Activated naive CD4-positive, alpha-beta T cell treated with anti-CD3 and anti-CD28 coated beads, Interleukin-2, amount 50 U/mL, for 72 hours (primary cell): ENCODE data around the gene PRRC2A. TPM values are rescaled to one million over a fixed set of nuclear protein-coding genes. Genes with fewer than 3 reads are reported as not detected.

ENCODE experiments used
- ATAC-seq, 2 donors: fragments of 150-1000 bp; cut with Tn5 transposase; 2 replicates each; pipeline ENCODE4 v1.10.0; 2021; ENCODE audit warnings: mild to moderate bottlenecking in 2 of 2, moderate library complexity in 2 of 2
- DNase-seq, 2 donors: peaks; one replicate each; pipeline ENCODE4 v3.0.0; 2021 to 2022; ENCODE audit warnings: low spot score in 2 of 2
- H3K27ac Mint-ChIP-seq, 2 donors: one replicate each; pipeline ENCODE4 v1.8.0; 2022; ENCODE audit warnings: mild to moderate bottlenecking in 2 of 2, mixed read lengths in 2 of 2
- H3K36me3 Mint-ChIP-seq, 2 donors: one replicate each; pipeline ENCODE4 v1.8.0; 2022; ENCODE audit warnings: mixed read lengths in 2 of 2
- H3K9me3 Mint-ChIP-seq, 2 donors: one replicate each; pipeline ENCODE4 v1.8.0; 2022; ENCODE audit warnings: mixed read lengths in 2 of 2
- total RNA-seq, 2 donors: library from RNA; stranded (reverse); gene quantifications; one replicate each; pipeline ENCODE4 v1.2.3, GENCODE V29; 2022

PRRC2A gene
- total RNA-seq, 2 donors from 2014 or later, result 253 to 336 TPM

DNA sequence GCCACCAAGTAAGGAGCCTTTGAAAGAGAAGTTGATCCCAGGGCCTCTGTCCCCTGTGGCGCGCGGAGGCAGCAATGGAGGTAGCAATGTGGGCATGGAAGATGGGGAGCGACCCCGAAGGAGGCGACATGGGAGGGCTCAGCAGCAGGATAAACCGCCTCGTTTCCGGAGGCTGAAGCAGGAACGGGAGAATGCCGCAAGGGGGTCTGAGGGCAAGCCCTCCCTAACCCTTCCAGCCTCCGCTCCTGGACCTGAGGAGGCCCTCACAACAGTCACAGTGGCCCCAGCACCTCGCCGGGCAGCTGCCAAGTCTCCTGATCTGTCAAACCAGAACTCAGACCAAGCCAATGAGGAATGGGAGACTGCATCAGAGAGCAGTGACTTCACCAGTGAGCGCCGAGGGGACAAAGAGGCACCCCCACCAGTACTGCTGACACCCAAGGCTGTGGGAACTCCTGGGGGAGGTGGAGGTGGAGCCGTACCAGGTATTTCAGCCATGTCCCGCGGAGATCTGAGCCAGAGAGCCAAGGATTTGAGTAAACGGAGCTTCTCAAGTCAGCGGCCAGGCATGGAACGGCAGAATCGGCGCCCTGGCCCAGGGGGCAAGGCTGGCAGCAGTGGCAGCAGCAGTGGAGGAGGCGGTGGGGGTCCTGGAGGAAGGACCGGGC lies 11.9 kb downstream of the PRRC2A start:
- no peak for DNase-seq
- Mint-ChIP-seq H3K9me3 (no peaks in the 10 kb centered on the region), H3K36me3 (peaks cover 24 to 33% of the 10 kb centered on the region in 2 donors), H3K27ac (peak overlapping the region; percentile 68 to 80)
- ATAC-seq, result no peak

DNA sequence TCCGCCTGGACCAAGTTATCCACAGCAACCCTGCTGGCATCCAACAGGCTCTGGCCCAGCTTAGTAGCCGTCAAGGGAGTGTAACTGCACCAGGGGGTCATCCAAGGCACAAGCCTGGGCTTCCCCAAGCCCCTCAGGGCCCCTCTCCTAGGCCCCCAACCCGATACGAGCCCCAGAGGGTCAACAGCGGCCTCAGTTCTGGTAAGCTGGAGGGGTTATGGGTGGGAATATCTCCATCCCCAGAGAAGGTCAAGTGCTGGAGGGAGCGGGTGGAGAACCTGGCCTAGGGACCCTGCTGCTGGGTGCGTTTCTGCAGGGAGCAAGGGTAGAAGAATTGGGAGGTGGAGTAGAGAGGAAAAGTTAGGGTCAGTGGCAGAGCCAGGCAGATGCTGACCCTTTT lies 12.9 kb downstream of the PRRC2A start:
- H3K9me3 Mint-ChIP-seq, result no peaks in the 10 kb centered on the region
- peaks cover 19 to 27% of the 10 kb centered on the region in 2 donors for H3K36me3 Mint-ChIP-seq
- no peak for DNase-seq
- no peak overlapping the region for H3K27ac Mint-ChIP-seq
- ATAC-seq, result no peak

DNA sequence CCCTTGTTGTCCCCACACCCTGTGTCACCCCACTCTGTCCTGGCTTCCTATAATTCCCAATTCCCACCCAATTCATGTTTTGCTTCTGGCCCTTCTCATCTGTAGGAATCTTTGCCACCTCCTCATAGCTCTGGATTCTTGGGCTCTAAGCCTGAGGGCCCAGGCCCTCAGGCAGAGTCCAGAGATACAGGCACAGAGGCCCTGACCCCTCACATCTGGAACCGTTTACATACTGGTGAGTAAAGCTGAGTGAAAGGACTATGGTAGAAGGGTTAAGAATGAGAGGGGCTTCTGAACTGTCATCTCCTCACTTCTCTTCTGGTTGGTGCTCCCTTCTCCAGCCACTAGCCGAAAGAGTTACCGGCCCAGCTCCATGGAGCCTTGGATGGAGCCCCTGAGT lies 13.6 kb downstream of the PRRC2A start:
- peak overlapping the region in 1 of 2 donors; percentile 5 for H3K27ac Mint-ChIP-seq

DNA sequence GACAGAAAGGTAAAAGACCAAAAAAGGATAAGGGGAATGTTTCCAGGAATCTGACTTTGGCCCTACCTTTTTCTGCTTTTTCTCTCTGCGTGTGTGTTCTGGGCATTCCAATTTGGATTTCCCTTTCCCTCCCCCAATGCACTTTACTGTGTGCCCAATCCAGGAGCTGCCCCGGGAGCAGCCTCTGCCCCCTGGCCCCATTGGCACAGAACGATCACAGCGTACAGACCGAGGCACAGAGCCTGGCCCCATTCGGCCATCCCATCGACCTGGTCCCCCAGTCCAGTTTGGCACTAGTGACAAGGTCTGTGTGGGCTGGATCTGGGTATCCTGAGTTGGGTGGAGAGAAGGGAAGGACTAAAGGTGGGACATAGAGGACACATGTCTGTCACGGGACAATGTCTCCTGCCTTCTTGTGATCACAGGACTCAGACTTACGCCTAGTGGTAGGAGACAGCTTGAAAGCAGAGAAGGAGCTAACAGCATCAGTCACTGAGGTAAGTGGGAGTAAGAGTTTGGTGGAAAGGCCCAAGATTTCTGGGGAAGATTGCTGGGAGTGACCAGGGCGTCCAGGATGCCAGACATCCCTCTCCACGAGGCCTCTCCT lies 14.6 kb downstream of the PRRC2A start:
- DNase-seq (no peak), ATAC-seq (peak in 1 of 2 donors; percentile 5)
- peak overlapping the region; percentile 24 to 63 for H3K27ac Mint-ChIP-seq
- H3K36me3 Mint-ChIP-seq, result peaks cover 22% of the 10 kb centered on the region in 2 donors
- H3K9me3 Mint-ChIP-seq, result no peaks in the 10 kb centered on the region

More for the DNA sequence above, 13.6 kb downstream of the PRRC2A start:
- ATAC-seq, result no peak
- H3K9me3 Mint-ChIP-seq, result no peaks in the 10 kb centered on the region
- peaks cover 19 to 27% of the 10 kb centered on the region in 2 donors for H3K36me3 Mint-ChIP-seq
- no peak for DNase-seq

DNA sequence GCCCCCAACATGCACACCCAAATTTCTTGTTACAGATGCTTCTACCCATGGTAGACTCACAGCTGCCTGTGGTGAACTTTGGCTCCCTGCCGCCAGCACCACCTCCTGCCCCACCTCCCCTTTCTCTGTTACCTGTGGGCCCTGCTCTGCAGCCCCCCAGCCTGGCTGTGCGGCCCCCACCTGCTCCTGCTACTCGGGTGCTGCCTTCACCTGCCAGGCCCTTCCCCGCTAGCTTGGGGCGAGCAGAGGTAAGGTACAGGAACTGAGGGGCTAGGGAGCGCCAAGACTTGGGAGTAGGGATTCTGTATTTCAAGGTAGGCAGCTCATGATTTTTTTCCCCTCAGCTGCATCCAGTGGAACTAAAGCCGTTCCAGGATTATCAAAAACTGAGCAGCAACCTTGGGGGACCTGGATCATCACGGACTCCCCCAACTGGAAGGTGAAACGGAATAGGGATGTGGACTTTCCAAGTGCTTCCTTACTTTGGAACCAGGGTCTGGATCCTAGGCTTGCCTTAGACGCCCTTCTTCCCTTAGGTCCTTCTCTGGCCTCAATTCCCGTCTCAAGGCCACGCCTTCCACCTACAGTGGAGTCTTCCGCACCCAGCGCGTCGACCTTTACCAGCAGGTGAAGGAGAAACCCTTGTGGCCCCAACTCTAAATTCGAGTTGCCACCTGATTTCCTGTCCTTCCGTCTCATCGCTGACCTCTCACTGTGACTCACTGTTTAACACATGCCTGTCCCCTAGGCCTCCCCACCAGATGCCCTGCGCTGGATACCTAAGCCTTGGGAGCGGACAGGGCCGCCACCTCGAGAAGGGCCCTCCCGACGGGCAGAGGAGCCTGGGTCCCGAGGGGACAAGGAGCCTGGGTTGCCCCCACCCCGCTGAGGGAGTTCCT lies 16.4 kb downstream of the PRRC2A start:
- Mint-ChIP-seq H3K27ac (peak overlapping the region; percentile 13 to 70), H3K36me3 (peaks cover 10 to 17% of the 10 kb centered on the region in 2 donors), H3K9me3 (no peaks in the 10 kb centered on the region)
- ATAC-seq (peak in 1 of 2 donors; percentile 3), DNase-seq (no peak)

DNA sequence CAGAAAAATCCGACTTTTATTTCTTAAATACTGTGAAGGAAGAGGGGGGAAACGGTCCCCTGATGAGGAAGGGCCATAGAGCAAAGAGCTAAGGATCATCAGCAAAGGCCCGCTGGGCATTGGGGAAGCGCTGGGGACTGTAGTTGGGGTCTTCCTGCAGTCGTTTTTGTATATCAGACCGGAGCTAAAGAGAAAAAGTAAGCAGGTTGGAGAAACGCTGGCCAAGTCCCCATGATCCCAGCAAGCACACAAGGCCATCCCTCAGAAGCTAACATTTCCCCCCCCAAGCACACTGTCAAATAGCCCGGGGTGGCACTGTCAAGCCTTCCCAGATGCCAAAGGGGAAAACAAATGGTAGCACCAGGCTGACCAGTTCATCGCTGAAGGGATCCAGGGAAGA lies 18.5 kb downstream of the PRRC2A start:
- Mint-ChIP-seq H3K36me3 (peaks cover 8 to 17% of the 10 kb centered on the region in 2 donors), H3K27ac (peak overlapping the region; percentile 36 to 85), H3K9me3 (no peaks in the 10 kb centered on the region)
- ATAC-seq (peak in 1 of 2 donors; percentile 3), DNase-seq (no peak)

DNA sequence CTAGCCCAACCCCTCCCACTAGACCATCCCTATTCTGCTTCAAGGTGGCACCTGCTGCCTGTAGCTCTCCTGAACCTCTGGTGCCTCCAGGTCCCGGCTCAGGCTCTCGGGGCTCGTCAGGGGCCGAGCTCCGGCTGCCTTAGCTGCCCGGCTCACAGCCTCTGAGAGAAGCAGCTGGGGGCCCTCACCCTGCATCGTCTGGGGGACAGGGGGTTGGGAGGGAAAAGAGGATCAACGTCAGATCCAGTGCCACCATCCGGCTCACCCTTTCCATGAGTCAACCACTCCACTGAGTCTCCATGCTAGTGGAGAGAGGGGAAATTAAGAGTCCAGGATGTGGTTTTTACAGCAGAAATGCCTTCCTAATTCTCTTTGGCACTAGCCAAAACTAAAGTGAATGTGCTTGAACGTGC lies 18.9 kb downstream of the PRRC2A start:
- peak; percentile 14 to 69 for ATAC-seq
- DNase-seq, result no peak
- Mint-ChIP-seq H3K27ac (peak overlapping the region in 1 of 2 donors; percentile 85), H3K36me3 (peaks cover 5 to 17% of the 10 kb centered on the region in 2 donors), H3K9me3 (no peaks in the 10 kb centered on the region)

DNA sequence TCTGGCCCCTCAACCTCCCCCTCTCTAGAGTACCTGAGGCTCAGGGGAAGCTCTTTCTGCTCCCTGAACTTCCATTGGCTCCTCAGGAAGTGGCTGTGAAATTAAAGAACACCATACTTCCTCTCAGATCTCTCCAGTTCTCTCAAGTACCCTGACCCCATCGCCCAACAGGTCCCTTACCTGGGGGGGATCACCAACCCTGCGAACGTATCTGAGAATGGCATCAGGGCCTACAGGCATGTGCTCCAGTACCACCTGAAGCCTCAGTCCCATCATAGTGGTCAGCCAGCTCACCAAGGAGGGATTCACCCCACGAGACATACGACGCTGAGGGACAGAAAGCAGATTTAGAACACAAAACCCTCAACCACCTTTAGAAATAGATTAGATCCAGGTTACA lies 20.1 kb downstream of the PRRC2A start:
- H3K9me3 Mint-ChIP-seq, result no peaks in the 10 kb centered on the region
- peak overlapping the region; percentile 77 to 85 for H3K27ac Mint-ChIP-seq
- H3K36me3 Mint-ChIP-seq, result peaks cover 5 to 16% of the 10 kb centered on the region in 2 donors
- ATAC-seq (no peak), DNase-seq (no peak)

DNA sequence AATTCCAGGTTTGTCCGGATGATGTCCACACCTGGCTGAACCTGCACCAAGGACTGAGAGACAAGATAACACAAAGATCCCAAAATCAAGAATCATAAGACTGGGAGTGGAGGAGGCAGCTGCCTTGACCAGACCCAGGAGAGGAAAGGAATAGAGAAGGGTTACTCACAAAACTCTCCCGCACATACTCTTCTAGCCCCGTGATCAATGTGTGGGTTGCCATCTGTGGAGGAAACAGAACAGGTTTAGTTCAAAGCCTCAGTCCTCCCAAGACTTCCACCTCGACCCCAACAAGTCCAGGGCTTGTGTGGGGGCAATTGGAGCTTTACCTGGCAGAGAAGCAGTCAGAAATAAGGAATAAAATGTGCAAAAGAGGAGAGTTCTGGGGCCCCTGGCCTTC lies 20.9 kb downstream of the PRRC2A start:
- H3K36me3 Mint-ChIP-seq, result peaks cover 5 to 12% of the 10 kb centered on the region in 2 donors
- ATAC-seq, result no peak

DNA sequence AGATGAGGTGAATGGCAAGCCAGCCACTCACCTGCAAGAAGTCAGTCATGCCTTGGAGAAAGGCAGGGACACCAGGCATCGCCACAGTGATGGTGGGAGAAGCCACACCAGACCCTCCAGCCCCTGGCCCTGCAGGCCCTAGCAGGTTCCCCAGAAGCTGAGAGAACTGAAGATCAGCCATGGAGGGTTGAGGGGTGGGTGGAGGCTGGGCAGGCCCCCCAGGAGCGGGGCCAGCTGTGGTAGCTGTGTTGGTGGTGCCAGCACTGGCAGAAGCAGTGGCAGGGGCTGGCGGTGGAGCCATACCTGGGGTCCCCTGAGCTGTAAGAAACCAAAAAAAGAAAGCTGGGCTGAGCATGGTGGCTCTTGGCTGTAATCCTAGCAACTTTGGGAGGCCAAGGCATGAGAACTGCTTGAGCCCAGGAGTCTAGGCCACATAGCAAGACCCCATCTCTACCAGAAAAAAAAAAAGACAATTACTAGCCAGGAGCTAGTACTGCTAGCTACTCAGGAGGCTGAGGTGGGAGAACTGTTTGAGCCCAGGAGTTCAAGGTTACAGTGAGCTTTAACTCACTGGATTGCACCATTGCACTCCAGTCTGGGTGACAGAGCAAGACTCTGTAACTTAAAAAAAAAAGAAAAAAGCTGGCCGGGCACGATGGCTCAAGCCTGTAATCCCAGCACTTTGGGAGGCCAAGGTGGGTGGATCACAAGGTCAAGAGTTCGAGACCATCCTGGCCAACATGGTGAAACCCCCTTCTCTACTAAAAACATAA lies 22.5 kb downstream of the PRRC2A start:
- H3K27ac Mint-ChIP-seq, result peak overlapping the region; percentile 44 to 85

More for the DNA sequence above, 20.9 kb downstream of the PRRC2A start:
- DNase-seq, result no peak
- Mint-ChIP-seq H3K27ac (peak overlapping the region; percentile 85 to 86), H3K9me3 (no peaks in the 10 kb centered on the region)

DNA sequence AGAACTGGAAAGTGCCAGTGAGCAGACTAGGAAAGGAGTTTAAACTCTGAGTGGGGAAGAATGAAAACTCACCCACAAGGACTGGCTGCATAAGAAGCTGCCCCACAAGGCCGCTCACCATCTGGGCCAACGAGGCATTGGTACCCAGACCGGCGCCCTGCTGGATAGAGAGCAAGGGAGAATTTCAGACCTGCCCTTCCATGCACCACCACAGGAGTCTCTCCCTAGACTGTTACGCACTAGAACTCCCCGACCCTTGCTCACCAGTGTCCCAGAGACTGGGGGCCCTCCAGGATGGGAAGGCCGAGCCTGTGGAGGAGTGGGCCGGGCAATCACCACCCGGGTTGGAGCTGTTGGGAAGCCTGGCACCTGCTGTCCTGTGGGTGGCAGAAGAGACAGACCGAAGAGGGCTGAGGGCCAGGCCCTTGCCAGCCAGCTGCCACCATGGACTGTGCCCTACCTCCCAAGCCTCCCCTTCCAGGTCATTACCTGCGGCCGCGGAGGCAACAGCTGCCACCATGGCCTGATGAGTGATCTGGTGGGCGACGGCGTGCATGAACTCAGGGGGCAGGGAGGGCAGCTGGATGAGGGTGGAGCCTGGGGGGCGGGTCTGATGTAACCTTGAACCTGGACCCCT lies 23.4 kb downstream of the PRRC2A start:
- Mint-ChIP-seq H3K36me3 (peaks cover 8 to 9% of the 10 kb centered on the region in 2 donors), H3K27ac (peak overlapping the region in 1 of 2 donors; percentile 14), H3K9me3 (no peaks in the 10 kb centered on the region)
- ATAC-seq (no peak), DNase-seq (no peak)

More for the DNA sequence above, 22.5 kb downstream of the PRRC2A start:
- ATAC-seq (no peak), DNase-seq (no peak)
- H3K36me3 Mint-ChIP-seq, result peaks cover 8 to 9% of the 10 kb centered on the region in 2 donors
- H3K9me3 Mint-ChIP-seq, result no peaks in the 10 kb centered on the region

DNA sequence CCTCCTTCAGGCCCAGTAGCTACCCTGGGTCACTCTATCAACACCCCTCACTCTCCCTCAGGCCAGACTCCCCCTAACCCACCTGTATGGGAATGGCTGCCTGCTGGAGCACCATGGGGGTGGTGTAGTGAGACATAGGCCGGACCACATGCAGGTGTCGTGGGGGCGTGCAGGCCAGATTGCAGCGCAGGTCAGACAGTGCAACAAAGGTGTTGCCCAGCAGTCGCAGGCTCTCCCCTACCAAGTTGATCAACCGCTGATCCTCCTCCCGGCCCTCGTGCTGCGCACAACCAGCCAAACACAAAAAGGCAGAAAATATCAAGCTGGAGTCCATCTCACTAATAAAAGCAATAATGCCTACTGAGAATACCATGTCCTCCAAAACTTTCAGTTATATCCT lies 24.8 kb downstream of the PRRC2A start:
- no peak for ATAC-seq
- Mint-ChIP-seq H3K27ac (no peak overlapping the region), H3K36me3 (peaks cover 10 to 14% of the 10 kb centered on the region in 2 donors), H3K9me3 (no peaks in the 10 kb centered on the region)
- DNase-seq, result no peak

DNA sequence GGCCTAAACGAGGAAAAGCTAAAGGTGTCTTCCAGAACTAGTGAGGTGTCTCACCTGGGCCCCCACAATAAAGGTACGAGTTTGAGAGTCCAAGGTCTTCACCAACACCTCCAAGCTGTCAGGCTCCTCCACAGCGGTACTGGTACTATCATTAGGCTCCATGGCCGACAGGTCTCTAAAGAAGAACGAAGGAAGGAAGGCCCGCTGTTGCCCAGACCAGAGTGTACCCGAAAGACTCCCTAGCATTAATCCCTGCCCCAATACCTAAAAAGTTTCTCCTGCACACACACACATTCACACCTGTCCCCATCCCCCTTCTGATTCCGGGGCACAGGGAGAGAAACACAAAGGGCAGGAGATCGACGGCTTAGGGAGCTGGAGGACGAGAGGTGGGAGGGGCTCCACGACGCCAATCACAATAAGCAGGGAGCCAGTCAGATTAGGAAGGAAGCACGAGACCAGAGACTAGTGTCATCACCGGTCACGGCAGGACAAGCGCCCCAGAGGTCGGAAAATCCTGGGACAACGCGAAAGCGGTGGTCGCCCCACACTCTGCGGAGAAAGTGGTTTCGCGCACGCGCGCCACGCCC lies 31.2 kb downstream of the PRRC2A start:
- no peak for DNase-seq
- ATAC-seq, result peak; percentile 62 to 79
- Mint-ChIP-seq H3K9me3 (no peaks in the 10 kb centered on the region), H3K27ac (peak overlapping the region; percentile 98 to 99), H3K36me3 (peaks cover 26 to 41% of the 10 kb centered on the region in 2 donors)

DNA sequence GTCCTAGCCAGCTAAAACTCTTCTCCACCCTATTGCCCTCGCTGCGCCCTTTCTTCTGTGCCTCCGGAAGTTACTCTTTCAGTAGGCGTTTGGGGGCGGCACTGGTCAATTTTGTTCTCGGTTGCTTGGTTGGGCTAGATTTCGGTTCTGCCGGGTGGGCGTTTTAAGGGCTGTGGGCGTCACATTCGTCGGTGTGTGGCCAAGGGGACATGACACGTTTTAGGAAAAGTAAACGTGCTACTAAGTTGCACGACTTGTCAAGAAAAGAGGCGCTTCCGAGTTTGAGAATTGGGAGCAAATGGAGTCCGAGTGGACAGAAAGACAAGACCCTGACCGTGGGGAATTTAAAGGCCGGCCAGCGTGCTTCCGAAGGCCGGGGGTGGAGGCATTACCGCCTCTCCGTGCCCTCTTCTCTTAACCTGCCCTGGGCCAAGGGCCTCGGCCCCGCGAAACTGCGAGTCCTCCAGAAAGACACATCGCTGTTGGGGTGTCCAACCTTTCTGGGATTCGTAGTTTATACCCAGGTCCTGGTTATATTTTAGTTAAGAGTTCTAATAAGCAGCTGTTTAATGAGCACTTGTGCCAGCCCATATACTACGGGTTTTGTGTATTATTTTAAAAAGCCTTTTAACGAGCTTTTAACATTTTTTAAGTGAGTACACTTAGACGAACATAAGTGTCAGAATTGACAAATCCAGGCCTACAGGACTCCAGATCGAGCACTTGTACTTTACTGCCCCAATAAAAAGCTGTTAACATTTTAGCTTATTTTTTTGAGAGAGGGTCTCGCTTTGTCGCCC lies 32.6 kb downstream of the PRRC2A start:
- ATAC-seq (peak; percentile 62 to 72), DNase-seq (no peak)
- peak overlapping the region; percentile 98 to 99 for H3K27ac Mint-ChIP-seq
- peaks cover 22 to 49% of the 10 kb centered on the region in 2 donors for H3K36me3 Mint-ChIP-seq
- H3K9me3 Mint-ChIP-seq, result no peaks in the 10 kb centered on the region
